HG03025 (cell line): ENCODE results near the gene CACNA1H.

Experiments
- ATAC-seq: cut with Tn5 transposase; IDR thresholded peaks from one replicate; pipeline ENCODE4 v1.9.1; 2021; ENCODE audit warnings: mild to moderate bottlenecking, moderate library complexity; ENCODE audit not compliant: unreplicated experiment, low FRiP score

CACNA1H gene

DNA sequence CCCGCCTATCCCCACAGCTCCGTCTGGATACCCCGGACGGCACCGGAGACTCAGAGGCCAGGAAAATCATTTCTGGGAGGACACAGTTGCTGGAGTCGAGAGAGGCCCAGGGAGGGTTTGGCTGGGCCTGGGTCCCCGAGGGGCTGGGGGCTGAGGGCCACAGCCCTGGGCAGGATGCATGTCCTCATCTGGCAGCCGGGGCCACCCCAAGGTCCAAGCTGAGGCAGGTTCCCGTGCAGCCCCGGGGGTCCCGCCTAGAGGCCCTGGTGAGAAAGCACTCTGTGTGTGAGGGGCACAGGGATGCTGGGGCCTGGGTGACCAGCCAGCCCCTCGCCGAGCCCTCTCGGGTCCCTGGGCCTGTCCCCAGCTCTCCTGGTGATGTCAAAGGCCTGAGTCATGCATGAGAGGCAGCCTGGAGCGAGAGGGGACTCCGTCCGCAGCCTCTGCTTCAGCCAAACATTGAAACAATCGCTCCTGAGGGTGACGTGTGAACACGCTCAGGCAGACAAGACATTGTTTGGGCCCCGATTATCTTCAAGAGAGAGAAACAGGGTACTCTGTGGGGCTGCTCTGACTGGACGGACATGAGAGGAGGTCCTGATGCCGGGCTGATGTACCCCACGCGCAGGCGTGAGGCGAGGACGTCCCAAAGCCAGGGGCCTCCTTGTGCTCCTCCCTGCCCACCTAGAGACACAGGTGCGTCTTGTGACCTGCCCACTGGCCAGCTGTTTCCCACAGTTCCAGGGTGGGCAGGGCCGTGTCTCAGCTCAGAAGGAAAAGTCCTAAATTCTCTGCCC lies 31.1 kb upstream of the CACNA1H start:
- ATAC-seq, result no peak

DNA sequence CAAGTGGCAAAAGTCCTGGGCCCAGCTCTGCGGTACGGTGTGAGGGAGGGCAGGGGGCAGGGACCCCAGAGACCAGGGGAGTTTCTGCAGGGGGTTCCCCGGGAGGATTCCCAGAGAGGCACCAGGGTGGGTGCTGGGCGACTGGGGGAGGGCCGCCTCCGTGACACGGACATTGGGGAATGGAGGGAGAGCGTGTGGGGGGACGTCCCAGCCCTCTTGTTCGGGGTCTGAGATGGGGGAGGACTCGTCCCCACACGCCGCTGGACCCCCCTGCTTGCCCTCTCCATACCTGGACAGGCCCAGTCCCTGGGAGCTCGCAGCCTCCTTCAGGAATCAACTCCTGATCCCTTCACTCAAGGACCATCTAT lies 30.5 kb upstream of the CACNA1H start:
- no peak for ATAC-seq

DNA sequence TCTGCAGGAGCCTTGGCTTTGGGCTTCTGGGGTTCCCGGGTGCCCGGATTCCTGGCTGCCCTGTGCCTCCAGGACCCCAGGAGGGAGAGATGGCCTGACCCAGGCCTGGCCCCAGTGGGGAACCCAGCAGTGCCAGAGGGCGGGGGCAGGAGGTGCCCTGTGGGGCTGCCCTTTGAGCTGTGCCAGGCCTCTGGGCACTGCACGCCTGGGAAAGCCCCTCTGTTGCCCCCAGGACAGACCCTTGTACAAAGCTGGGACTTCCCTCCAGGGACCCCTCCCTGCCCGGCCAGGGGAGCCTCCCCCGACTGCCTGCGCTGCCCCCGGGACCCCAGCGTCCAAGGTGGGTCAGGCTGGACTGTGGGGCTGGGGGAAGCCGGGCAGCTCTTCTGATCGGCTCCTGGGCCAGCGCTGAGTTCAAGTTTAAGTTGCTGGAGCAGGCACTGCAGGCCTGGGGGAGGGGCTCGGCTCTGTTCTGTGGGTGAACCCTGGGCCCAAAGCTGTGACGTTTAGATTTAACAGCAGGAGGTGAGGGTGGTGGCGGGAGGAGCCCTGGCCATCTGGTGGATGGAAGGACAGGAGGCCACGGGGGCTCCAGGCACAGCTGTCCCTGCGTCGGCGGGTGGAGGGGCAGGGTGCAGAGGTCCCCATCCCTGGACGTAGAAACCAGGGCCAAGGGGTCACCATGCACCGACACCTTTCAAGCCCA lies 29.2 kb upstream of the CACNA1H start:
- no peak for ATAC-seq

- ATAC-seq, result no peak
These were observed 28.6 kb upstream of the CACNA1H start for GRCh38 chr16:1124291-1124690.

GRCh38 chr16:1124795-1125194 lies 28.1 kb upstream of the CACNA1H start:
- ATAC-seq, result no peak

DNA sequence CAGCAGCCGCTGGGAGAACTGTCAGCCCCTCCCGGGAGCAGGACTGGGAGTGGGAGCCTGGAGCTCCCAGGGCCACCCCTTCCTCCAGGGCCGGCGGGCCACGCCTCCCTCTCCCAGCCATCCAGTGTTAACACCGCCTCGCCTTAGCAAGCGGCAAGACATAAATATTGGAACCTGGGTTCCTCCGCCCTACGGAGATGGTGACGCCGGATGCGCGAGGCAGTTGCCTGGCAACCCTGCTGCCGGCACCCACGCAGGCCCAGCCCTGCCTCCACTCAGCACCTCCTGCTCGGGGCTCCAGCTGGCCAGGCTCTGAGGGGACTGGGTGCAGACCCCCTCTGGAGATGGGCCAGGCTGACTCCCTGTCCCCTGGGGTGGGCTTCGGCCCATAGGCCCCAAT lies 27.4 kb upstream of the CACNA1H start:
- ATAC-seq, result no peak

GRCh38 chr16:1126044-1126443 lies 26.9 kb upstream of the CACNA1H start:
- no peak for ATAC-seq

DNA sequence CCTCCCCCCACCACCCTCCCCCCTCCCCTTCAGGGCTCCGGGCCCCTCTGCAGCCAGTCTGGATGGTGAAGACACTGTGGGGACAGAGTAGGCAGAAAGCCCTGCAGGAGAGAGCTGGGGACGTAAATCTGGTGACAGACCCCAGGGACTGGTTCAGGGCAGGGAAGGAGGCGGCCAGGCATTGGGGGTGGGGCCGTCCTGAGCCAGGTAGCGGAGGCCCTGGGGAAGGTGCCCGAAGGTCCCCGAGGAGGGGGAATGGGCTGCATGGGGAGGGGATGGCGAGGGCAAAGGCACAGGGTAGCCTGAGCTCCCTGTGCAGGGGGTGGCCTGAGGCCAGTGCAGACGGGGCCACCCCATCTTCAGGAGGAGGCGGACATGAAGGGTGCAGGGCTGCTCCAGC lies 26.3 kb upstream of the CACNA1H start:
- ATAC-seq, result no peak

GRCh38 chr16:1127101-1127500 lies 25.8 kb upstream of the CACNA1H start:
- no peak for ATAC-seq

DNA sequence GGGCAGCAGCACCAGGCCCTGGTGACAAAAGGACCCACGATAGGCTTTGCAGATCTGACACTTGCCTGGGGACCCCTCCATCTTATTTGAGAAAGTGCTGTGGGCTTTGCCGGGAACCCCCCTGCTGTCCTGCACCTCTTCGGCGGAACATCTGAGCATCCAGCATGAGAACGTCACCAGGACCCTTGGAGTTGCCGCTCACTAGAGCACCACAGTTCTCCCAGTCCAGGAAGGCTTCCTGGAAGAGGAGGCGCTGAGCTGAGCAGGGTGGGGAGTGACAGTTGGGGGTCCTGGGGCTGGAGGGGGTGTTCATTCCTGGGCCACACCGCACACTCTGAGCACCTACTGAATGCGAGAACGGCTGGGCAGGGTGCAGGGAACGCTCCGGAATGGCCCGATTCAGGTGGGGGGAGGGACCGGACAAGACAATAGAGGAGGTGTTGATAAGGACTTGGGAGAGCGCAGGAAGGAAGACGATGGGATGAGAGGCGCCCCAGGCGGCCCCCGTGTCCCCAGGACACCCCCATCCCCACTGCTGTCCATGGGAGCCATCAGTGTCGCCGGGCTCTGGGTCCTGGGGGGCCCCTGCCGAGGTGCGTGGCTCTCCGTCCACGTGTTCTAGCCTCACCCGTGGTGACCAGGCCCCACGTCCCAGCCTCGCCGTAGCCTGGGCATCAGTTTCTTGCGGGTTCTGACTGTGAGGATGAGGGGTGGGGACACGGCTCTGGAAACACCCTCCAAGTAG lies 24.8 kb upstream of the CACNA1H start:
- ATAC-seq, result no peak

DNA sequence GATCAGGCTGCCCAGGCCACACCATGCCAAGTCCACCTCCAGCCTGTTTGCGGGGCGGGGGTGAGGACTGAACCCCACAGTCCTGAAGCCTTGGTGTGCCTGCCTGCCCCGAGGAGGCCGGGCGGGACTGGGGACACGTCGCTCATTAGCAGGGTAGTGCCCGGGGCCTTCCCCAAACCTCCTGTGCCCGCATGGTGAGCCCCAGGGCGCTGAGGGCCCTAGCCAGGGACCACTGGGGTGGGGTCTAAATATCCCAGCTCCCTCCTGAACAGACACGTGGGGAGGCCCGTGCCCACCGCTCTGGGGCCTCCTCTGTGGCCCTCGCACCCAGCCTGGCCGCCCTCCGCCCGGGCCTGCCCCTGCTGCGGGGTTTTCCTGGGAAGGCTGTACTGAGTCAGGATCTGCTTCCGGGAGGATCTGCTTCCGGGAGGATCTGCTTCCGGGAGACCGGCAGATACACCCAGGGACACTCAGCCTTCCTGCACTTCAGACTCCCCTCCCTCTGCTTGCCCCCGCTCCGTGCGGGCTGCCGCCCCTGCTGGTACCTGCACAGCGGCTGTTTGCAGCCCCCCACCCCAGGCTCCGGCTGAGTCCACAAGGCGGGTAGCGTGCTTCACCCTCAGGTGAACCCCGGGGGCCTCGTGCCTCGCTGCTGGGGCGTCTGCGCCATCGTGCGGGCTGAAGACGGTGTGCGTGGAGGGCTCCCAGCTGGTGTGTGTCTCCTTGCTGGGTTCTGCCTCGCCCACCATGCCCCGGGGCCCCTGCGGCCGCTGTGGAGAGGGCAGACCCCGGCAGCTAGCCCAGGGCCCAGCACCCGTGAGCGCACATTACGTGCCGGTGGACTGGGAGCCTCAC lies 23.6 kb upstream of the CACNA1H start:
- no peak for ATAC-seq

- no peak for ATAC-seq
These were observed 22.5 kb upstream of the CACNA1H start for GRCh38 chr16:1130382-1130781.

- ATAC-seq, result no peak
These were observed 21.4 kb upstream of the CACNA1H start for GRCh38 chr16:1131378-1131994.

GRCh38 chr16:1132431-1132830 lies 20.5 kb upstream of the CACNA1H start:
- ATAC-seq, result no peak

- ATAC-seq, result no peak
These were observed 19.6 kb upstream of the CACNA1H start for GRCh38 chr16:1133271-1133670.

DNA sequence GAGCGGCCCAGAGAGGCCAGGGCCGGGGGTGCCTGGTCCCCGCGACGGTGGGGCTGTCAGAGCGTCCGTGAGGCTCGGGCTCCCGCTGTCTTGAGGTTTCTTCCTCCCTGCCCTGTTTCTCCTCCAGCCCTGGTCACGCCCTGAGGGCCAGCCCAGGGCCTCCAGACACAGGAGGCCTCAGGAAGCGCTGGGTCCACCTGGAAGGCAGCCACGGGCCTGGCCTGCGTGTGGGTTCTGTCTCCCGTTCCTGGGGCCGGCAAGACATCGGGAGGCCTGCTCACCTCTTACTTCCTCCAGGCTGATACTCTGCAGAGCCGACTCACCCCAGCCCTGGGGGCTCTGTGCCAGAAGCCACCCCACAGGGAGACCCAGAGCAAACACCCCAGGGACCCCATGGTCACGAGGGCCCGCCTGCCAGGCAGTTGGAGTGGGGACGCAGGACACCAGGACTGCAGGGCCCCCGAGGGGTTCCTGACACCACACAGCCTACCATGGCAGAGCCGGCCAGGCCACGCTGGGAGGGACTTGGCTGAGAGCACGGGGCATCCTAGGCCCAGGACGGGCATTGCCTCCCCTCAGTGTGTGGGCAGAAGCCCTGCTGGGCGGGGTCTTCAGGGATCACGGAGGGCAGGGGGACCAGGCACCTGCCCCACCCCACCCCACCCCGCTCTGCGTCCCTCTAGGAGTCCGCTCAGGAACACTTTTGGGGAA lies 18.9 kb upstream of the CACNA1H start:
- ATAC-seq, result no peak

DNA sequence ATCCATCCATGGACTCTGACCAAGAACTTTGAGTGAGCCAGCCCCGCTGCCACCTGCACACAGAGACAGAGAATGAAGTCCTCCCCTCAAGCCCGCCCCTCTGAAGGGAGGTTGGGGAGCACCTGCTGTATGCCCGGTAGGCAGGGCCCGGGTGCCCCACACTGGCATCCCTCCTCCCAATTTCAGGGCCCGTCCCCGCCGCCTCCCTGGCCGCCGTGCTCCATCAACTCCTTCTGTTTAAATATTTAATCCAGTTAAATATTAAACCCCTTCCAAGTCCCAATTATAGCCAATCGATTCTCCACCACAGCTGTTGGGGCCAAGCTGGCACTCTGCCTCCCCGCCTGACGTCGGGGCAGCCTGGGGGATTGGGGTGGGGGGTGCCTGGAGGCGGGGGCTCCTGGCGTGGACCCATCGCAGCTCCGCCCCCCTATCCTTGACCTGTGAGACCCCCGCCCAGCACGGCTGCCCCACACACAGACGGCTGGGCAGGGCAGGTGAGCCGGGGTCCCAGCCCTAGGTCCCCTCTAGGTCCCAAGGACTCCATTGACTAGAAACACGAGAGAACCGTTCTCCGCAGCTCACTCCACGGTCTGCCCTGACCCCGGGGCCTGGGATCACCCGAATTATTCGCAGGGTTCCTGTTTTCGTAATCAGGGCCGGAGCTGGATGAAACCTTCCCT lies 18.0 kb upstream of the CACNA1H start:
- ATAC-seq, result no peak

DNA sequence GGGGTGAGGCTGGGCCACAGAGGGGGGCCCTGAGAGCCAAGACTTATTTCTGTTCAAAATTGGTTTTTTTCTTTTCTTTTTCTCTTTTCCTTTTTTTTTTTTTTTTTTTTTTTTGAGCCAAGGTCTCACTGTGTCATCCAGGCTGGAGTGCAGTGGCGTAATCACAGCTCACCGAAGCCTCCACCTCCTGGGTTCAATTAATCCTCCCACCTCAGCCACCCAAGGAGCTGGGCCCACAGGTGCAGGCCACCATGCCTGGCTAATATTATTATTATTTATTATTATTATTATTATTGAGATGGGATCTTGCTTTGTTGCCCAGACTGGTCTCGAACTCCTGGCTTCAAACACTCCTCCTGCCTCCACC lies 17.5 kb upstream of the CACNA1H start:
- ATAC-seq, result no peak

DNA sequence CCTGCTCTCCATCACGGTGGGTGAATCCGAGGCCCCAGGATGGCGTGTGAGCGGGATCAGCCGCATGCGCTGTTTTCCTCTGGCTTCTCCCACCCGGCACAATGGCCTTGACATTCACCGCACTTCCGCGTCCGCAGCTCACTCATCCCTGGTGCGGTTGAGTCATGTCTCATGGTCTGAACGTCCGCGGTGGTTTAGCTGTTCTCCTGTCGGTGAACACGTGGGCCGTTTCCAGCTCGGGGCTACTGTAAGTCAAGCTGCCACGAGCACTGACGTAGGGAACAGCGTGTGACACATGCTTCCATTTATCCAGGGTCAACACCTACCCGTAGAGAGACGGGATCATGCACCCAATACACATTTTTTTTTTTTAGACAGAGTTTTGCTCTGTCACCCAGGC lies 15.3 kb upstream of the CACNA1H start:
- ATAC-seq, result no peak
